Upper lobe of right lung (tissue), 1 donor: ENCODE results near the gene HBG2. TPM values are rescaled to one million over a fixed set of nuclear protein-coding genes. Genes with fewer than 3 reads are reported as not detected.
"Not testable (repeated sequence)": the region's sequence is repeated elsewhere in the genome, so short reads cannot be mapped to it uniquely, and the experiment has no call there.

Source experiments
- ATAC-seq: fragments of 200-7000 bp; cut with Tn5 transposase; one replicate; pipeline ENCODE4 v1.9.1; 2020; ENCODE audit warnings: mild to moderate bottlenecking, moderate library complexity
- DNase-seq: peaks from one replicate; pipeline ENCODE4 v3.0.0-alpha.2; 2020
- H3K27ac ChIP-seq: fragments of 200-600 bp; one replicate; pipeline ENCODE4 v1.8.0; 2022
- H3K27me3 ChIP-seq: fragments of 200-600 bp; one replicate; pipeline ENCODE4 v1.8.0; 2022; ENCODE audit warnings: mild to moderate bottlenecking
- H3K36me3 ChIP-seq: fragments of 200-600 bp; one replicate; pipeline ENCODE4 v1.8.0; 2022
- H3K4me1 ChIP-seq: fragments of 200-600 bp; one replicate; pipeline ENCODE4 v1.8.0; 2022
- H3K4me3 ChIP-seq: fragments of 200-600 bp; one replicate; pipeline ENCODE4 v1.8.0; 2022; ENCODE audit warnings: mild to moderate bottlenecking
- H3K9me3 ChIP-seq: fragments of 200-600 bp; one replicate; pipeline ENCODE4 v1.8.0; 2022
- intact Hi-C: fragments of 100-400 bp; cut with DNase I; formaldehyde crosslinking; loops from one replicate; pipeline ENCODE4 v1.11.0; 2022
- long read RNA-seq: library from polyadenylated mRNA; unstranded; transcript quantifications from one replicate; pipeline ENCODE4 v2.0.0, GENCODE V29; 2021
- total RNA-seq: library from RNA; stranded (reverse); fragmentation: NEBNext Ultra II Directional; extraction: Animal tissue kit (Norgen Biotek cat#: 25700); gene quantifications from one replicate; pipeline ENCODE4 v1.2.1, GENCODE V29; 2021
- TF ChIP-seq, protein P1 (sequence below): fragments of 200-600 bp; IDR thresholded peaks from one replicate; pipeline ENCODE4 v1.8.0; 2022; ENCODE audit warnings: antibody characterized with exemption
- donor health status: DM: no; HTN: yes; CAD: no; lungs with severe emphysema.

HBG2 gene
- 1.0 TPM for total RNA-seq
- long read RNA-seq = 0 reads

DNA sequence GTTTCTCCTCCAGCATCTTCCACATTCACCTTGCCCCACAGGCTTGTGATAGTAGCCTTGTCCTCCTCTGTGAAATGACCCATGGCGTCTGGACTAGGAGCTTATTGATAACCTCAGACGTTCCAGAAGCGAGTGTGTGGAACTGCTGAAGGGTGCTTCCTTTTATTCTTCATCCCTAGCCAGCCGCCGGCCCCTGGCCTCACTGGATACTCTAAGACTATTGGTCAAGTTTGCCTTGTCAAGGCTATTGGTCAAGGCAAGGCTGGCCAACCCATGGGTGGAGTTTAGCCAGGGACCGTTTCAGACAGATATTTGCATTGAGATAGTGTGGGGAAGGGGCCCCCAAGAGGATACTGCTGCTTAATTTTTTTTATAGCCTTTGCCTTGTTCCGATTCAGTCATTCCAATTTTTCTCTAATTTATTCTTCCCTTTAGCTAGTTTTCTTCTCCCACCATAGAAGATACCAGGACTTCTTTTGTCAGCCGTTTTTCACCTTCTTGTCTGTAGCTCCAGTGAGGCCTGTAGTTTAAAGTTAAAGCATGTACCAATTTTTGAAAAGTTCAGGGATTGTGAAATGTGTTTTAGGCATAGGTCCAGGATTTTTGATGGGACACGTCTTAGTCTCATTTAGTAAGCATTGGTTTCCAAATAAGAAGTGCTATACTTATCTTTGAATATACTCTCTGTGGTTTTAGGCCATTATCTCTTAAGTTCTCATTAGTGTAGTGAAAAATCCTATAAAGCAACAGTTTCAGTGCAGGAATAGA, at the start of gene HBG2:
Gene HBG2 (minus strand): TSS at position 136 of the 768 bp plus-strand sequence. CDS start 53 bp downstream, at position 83.
- intact Hi-C loops = not testable (repeated sequence)

DNA sequence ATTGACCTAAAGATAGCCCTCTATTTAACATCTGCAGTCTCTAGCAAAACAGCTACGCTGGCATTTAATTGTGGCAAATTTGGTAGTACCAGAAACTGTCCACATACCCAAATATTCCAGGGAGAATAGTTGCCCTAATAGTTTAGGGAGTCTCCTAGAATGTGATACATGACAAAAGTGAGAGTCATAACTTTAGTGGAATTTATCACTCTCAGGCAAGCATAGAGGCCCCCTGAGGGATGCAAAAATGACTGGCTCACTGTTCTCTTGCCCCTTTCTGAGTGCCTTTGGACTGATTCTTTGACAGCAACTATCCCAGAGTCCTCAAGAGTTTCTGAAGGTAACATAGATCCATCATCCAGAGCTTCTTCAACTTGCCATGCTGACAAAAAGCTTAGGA, 49.5 kb upstream of the HBG2 start:
- DNase-seq = no peak
- Histone ChIP-seq H3K9me3 (no peaks in the 10 kb centered on the region), H3K4me3 (no peak overlapping the region), H3K36me3 (no peaks in the 10 kb centered on the region), H3K27me3 (no peaks in the 10 kb centered on the region), H3K27ac (no peak overlapping the region), H3K4me1 (no peaks in the 10 kb centered on the region)
- intact Hi-C loops = no loop called here
- TF ChIP-seq, protein P1, sequence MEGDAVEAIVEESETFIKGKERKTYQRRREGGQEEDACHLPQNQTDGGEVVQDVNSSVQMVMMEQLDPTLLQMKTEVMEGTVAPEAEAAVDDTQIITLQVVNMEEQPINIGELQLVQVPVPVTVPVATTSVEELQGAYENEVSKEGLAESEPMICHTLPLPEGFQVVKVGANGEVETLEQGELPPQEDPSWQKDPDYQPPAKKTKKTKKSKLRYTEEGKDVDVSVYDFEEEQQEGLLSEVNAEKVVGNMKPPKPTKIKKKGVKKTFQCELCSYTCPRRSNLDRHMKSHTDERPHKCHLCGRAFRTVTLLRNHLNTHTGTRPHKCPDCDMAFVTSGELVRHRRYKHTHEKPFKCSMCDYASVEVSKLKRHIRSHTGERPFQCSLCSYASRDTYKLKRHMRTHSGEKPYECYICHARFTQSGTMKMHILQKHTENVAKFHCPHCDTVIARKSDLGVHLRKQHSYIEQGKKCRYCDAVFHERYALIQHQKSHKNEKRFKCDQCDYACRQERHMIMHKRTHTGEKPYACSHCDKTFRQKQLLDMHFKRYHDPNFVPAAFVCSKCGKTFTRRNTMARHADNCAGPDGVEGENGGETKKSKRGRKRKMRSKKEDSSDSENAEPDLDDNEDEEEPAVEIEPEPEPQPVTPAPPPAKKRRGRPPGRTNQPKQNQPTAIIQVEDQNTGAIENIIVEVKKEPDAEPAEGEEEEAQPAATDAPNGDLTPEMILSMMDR = no peak
- no peak for ATAC-seq

More for the DNA sequence above, at the start of gene HBG2:
- not testable (repeated sequence) for H3K27me3 ChIP-seq, H3K9me3 ChIP-seq, H3K4me1 ChIP-seq, ATAC-seq, H3K27ac ChIP-seq, DNase-seq, H3K36me3 ChIP-seq, H3K4me3 ChIP-seq

DNA sequence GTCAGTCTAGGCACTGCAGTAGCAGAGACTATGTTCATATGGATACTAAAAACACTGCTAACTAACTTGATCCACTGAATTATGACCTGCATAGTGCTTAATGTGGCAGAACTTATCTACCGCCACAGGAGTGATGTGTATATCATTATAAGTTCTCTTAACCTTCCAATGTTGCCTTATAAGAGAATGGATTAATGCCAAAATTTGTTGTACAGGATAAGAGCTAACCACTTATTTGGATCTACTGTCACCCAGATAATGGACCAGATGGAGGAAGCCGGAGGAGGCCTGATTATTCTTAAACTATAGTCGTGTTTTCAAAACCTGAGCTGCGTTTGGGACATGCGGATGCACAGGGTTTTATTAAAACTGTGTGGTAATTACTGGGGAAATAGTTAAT, 49.0 kb upstream of the HBG2 start:
- TF ChIP-seq, protein P1 = no peak
- Histone ChIP-seq H3K36me3 (no peaks in the 10 kb centered on the region), H3K4me3 (no peak overlapping the region), H3K27ac (no peak overlapping the region), H3K27me3 (no peaks in the 10 kb centered on the region), H3K9me3 (no peaks in the 10 kb centered on the region), H3K4me1 (no peaks in the 10 kb centered on the region)
- DNase-seq (no peak), ATAC-seq (no peak)
- intact Hi-C loops = no loop called here

DNA sequence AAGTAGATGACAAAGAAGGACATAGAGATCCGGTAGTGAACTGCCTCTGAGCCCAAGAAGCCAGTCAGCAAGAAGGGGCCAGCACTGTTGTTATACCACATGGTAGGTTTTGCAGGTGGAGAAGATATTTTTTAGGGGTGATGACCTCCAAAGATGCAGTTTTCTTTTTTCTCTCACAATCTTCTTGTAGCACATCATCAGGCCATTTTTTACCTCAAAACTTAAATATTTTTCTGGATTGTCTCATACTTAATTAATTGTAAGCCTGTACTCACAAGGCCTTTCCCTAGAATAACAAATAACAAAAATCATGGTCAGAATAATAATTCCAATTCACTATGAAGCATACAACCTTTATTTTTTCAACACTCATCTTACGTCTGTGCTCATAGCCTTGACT, 47.3 kb upstream of the HBG2 start, which contains the start of gene OR51B4:
Gene OR51B4 (minus strand): TSS at position 101 of the 400 bp plus-strand sequence. CDS start 0 bp downstream, at position 101.
- Histone ChIP-seq H3K9me3 (no peaks in the 10 kb centered on the region), H3K4me1 (no peaks in the 10 kb centered on the region), H3K27ac (no peak within 1 kb of the TSS), H3K27me3 (no peaks in the 10 kb centered on the region), H3K36me3 (no peaks in the 10 kb centered on the region), H3K4me3 (no peak within 1 kb of the TSS)
- ATAC-seq = no peak
- no peak for DNase-seq
- intact Hi-C loops = no loop called here
- TF ChIP-seq, protein P1 = no peak

DNA sequence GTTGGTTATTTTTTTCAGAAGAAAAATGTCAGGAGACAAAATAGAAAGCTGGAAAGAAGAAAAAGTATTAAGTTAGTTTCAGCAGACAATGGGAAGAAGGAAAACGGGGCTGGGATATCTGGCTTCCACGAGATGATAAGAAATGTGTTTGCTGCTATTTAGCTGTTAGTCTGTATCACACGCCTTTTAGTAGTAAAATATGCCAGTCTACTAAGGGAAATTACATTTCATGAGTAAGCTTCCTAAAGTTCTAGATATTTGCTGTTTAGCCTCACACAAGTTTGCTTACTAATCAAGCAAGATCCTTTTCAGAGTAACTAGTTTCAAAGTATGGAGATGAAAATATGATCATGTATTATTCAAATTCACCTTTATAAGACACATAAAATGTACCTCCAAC, 45.7 kb upstream of the HBG2 start:
- no peaks in the 10 kb centered on the region for H3K27me3 ChIP-seq
- intact Hi-C loops = no loop called here
- no peak for ATAC-seq
- H3K36me3 ChIP-seq = no peaks in the 10 kb centered on the region
- no peaks in the 10 kb centered on the region for H3K9me3 ChIP-seq
- H3K4me1 ChIP-seq = no peaks in the 10 kb centered on the region
- DNase-seq = no peak
- H3K27ac ChIP-seq = no peak overlapping the region
- no peak overlapping the region for H3K4me3 ChIP-seq
- TF ChIP-seq, protein P1 = no peak

DNA sequence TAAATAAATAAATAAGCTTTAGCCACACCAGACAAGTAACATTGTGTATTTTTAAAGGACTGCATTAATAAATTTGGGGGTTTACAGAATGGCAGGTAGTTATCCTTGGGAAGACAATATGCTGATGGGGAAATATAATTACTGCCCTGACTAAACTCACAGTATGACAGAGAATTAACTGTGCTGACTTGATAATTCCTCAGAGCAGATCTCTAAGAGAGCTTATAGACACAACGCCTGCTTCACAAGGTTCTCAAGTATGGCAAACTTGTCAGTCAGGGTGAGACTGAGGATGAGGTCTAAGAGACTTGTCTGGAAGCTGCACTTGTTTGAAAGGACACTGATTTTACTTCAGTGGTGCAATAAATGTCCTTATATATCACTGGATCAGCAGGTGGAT, 43.9 kb upstream of the HBG2 start:
- intact Hi-C loops = no loop called here
- no peaks in the 10 kb centered on the region for H3K4me1 ChIP-seq
- TF ChIP-seq, protein P1 = no peak
- H3K27ac ChIP-seq = no peak overlapping the region
- H3K27me3 ChIP-seq = no peaks in the 10 kb centered on the region
- H3K36me3 ChIP-seq = no peaks in the 10 kb centered on the region
- H3K4me3 ChIP-seq = no peak overlapping the region
- H3K9me3 ChIP-seq = no peaks in the 10 kb centered on the region
- DNase-seq (no peak), ATAC-seq (no peak)
